HG03442 (cell line): ENCODE results near the gene GPR37.
A peak's percentile ranks its signal among the peaks of the same experiment; 100 is the strongest.

ENCODE experiments used
- ATAC-seq: cut with Tn5 transposase; IDR thresholded peaks from one replicate; pipeline ENCODE4 v1.9.1; 2021; ENCODE audit warnings: mild to moderate bottlenecking, moderate library complexity; ENCODE audit not compliant: unreplicated experiment

GPR37 gene, protein sequence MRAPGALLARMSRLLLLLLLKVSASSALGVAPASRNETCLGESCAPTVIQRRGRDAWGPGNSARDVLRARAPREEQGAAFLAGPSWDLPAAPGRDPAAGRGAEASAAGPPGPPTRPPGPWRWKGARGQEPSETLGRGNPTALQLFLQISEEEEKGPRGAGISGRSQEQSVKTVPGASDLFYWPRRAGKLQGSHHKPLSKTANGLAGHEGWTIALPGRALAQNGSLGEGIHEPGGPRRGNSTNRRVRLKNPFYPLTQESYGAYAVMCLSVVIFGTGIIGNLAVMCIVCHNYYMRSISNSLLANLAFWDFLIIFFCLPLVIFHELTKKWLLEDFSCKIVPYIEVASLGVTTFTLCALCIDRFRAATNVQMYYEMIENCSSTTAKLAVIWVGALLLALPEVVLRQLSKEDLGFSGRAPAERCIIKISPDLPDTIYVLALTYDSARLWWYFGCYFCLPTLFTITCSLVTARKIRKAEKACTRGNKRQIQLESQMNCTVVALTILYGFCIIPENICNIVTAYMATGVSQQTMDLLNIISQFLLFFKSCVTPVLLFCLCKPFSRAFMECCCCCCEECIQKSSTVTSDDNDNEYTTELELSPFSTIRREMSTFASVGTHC

DNA sequence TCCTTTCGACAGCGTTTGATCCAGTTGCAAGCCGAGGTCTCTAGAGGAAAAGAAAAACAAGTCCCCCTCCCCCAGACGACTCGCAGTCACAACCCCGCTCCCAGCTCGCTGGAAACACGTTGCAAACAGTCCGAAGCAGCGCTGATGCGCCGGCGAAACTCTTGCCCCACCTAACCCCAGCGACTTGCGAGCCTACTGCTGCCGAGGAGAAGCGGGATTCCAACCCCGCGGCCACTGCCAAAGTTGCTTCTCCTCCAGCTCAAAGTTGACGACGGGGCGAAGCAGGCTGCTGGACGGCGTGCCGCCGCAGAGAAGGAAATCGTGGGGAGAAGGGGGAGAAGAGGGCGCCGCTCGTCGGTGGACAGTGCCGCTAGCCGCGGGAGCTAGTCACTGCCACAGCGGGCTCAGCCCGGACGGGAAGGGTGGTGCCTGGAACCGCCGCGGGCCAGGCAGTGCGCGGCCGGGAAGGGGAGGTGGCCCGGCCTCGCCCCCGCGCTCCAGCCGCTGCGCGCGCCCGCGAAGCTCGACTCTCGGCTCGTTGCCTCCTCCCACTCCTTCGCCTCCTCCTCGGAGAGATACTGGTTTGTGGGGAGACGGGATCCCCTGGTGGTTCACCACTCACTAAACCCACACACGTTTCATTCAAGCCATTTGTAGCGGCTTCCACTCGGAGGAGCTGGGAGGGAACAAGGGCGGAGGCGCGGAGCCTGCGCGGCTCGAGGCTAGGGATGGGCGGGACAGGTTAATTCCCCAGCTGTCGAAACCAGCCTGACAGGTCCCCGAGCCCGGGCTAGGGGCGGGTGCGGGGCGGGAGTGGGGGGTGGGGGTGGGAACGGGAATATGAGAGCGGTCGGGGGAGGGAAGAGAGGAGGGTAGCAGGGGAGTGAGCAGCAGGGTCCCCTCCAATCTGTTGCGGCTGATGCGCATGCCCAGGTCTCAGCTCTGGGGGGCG is at the start of gene GPR37:
GPR37 (minus strand) TSS at position 392 of the 952 bp plus-strand sequence. CDS start 816 bp downstream, outside the sequence.
- peak; percentile 76 for ATAC-seq

DNA sequence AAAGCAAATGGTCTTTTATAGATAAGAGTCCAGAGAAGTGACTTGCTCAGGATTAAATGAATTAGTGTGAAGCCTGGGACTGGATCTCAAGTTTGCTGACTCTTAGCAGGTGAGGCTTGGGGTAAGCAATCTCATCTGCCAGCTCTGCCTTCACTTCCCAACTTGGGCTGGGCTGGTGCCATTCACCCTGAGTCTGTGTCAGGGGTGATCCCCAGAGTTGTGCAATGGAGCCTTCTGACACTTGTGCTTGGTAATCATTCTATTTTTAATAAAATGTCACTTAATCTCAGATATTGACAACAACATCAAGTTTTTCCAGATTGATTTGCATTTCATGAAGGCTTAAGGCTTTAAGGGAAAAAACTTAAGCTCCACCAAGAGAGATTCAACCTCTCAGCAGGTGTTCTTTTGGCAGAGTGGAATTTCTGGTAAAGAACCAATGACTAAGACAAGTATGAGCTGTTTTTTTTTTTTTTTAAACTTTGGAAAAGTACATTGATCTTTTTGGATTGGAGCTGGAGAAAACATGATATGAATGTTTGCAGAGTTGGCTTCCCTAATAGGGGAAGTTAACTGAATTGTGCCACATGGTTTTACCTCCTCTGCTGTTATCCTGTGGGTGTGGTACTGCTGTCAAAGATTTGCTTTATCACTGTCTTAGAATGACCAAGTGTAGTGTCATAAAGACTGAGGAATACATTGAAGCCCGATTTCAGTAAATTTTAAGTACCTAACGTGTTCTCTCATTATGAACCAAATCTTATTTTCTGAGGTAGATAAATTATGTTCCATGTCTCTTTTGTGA is 48.6 kb upstream of the GPR37 start:
- no peak for ATAC-seq

DNA sequence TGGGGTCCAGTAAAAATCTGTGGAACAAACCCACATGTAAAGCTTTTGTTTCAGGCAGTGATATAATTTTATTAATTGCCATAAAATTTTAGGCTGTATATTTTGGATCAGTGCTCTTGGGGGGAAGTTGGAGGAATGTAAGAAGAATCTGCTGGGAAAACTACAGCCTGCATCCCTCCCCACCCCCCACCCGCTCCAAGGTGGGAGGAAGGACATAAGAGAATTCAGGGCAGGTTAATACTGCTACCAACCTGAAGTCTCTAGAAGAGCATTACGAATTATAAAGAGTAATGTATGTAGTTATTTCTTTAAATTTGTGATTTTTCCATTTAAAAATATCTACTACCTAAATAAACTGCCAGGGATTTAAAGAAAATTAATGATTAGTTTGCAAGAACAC is 47.2 kb upstream of the GPR37 start:
- no peak for ATAC-seq

DNA sequence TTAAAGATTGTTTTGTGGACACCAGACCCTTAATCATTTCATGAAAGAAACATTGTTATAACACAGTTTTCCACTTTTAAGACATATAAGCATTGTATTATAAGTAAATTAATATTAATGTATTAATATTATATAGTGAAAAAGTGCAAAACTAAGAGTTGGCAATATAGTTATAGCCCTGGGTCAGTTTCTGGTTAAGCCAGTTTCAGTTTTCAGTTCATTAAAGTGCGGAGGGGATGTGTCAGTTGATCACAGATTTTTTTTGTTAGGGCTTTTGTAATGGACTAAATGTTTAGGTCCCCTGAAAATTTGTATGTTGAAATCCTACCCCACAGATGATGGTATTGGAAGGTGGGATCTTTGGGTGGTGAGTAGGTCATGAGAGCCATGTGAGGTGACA is 45.7 kb upstream of the GPR37 start:
- no peak for ATAC-seq

DNA sequence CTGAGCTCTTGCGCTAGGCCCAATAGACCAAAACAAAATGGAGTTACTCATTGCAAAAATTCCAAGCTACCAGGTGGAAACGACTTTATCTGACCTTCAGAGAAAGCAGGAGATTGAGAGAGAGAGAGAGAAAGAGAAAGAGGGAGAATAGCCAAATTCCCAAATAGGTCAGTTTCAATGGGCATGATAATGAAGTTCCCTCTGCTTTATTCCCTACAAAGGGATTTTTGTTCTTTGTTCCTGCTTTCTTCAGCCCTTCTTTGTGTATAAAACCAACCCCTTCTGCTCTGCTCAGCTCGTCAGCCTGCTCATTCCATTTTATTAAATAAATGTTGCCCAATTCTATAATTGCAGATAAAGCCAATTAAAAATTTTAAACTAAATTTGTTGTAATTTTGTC is 45.0 kb upstream of the GPR37 start:
- no peak for ATAC-seq

DNA sequence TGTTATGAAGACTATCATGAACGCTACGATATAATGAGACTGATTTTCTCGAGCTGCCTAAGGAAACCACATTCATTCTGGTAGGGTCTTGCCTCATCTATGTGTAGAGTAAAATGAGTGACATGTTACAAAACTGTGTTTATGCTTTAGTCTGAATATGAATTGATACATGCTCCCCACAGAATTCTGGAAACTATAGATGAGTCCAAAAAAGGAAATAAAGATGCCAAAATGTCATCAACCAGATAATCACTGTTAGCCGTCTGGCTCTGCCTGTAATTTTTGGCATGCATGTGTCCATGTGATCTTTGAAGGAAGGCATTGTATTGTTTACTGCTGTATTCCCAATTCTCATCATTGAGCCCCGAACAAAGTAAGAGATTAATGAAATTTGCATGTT is 42.6 kb upstream of the GPR37 start:
- ATAC-seq: no peak

DNA sequence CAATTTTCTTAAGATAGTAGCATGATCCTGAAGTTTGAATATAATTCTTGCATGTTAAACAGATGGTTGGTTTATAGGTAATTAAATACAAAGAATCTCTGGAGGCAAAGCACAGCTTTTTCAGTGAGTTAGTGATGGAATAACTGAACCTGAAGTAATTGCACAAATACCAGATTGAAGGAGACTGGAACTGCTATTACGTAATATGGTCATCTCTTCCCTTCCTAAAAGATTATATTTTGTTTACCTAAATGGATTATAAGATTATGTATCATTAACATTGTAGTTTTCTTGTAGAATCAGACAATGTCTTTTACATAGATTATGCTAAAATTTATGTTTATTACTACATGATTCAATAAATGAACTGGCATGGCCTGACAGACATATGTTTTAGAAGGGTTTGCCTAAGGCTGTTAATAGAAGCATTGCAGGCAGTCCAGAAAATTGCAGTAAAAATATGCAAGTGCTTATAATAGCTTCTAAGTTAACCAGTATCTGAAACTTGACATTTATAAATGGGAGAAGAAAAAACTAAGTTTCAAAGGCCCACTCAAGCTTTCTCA is 35.8 kb upstream of the GPR37 start:
- ATAC-seq: no peak

DNA sequence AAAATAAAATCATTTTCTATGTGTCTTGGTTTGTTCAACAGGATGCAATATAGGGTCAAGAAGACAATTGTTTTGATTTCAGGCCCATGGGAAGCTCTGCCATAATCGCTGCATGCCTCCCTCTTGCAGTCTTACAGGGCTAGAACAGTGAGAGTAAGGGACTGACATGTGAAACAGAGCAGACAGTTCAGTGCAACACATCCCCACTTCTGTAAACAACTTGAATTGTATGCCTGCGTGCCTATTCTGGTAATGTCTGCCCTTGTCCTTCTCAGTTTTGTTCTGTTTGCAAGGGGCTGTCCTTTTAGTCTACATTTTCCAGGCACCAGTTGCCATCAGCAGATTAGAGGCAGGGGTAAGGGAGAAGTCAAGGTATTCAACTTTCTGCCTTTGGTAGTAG is 34.8 kb upstream of the GPR37 start:
- ATAC-seq: no peak

DNA sequence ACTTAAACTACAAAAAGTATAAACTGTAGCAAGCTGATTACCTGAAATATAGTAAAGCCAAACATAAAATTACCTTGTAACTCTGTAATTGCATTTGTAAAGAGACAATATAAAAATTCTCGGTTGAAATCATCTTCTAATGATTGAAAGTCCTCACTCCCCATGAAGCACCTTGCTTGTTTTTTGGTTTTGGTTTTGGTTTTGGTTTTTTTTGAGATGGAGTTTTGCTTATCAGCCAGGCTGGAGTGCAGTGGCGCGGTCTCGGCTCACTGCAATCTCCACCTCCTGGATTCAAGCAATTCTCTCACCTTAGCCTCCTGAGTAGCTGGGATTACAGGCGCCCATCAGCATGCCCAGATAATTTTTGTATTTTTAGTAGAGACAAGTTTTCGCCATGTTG is 33.9 kb upstream of the GPR37 start:
- ATAC-seq: no peak

DNA sequence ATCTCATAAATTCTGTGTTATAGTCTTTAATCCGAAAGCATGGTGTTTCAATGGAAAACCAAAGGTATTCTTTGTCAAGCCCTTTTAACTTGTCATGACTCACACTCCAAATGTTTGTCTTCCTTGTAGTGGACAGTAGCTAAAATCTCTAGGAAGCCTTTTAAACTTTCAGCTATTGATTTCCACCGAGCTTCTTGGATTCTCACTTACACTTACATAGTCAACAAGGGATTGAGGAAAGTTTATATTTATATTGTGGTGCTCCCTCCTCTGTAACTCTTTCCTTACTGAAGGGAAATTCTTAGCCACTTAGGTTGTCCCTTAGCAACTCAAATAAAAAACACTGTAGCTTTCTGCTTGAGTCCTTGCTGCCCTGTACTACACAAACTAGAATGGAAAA is 31.2 kb upstream of the GPR37 start:
- no peak for ATAC-seq

DNA sequence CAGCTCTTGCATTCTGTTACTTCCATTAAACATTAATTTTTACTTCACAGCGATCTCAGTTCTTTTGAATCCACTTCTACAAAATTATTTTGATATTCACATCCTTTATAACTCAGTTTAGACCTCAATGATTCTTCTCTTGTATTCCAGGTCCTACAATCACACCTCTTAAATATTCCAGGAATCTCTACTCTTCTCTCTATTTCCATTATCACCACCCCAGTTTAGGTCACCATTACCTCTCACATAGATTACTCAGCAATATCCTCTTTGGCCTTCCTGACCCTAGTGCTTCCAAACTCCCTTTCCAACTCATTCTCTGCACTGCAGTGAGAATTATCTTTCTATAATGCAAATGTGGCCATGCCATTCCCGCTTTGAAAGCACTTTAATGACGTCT is 27.1 kb upstream of the GPR37 start:
- no peak for ATAC-seq

DNA sequence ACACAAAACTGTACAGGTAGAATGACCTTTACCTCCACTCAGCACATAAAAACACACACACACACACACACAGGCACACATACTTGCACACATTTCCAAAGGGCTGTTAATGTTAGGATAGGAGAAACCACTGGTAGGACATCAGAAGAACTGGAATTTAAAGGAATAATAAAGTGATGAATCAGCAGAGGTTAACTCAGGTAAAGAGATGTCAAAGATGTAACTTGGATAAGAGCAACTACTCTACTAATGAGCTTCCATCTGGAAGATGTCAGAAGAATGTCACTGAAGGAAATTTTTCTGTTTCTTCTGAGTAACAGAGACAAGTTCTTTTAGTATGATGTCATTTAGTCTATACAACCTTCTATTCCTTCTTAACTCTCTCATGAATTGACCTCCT is 26.4 kb upstream of the GPR37 start:
- no peak for ATAC-seq

DNA sequence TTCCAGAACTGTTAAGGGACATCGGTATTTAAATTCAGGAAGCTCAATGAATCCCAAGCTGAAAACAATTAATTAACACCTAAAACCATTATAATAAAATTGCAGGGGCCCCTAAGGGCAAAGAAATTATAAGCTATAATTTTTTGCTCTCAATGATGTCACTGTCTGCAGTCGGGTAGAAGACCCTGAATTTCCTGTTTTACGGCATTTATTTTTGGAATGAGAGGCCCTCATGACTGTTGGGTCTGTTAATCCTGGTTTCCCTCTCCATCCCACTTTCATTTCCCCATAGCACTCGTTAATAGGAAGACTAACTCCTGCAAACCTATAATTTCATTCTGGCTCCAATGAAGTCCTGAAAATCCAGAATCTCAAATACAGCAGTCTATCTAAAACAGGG is 25.8 kb upstream of the GPR37 start:
- no peak for ATAC-seq

DNA sequence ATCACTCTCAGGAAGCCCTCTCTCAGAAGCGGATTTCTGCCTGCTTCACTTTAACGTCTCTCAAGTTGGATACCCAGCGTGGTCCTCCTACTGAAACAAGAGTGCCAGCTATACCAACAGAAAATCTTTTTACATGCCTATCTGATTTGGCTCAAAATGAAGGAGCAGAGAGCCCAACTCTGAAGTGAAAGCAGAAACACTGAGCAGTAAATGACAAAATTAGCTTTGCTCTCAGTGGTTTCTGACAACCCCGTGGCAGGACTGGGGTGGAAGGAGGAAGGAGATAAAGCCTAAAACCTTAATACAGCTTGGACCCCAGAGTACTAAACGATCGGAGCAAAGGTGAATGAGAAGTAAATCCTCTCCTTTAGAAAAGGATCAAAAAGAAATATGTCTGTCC is 25.1 kb upstream of the GPR37 start:
- ATAC-seq: no peak

DNA sequence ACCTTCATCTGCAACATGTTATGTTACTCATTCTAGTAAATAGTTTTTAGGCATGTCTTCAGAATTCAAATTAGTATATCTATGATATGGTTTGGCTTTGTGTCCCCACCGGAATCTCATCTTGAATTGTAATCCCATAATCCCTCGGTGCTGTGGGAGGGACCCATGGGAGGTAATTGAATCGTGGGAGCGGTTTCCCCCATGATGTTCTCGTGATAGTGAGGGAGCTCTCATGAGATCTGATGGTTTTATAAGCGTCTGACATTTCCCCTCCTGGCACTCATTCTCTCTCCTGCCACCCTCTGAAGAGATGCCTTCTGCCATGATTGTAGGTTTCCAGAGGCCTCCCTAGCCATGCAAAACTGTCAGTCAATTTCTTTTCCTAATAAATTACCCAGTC is 20.4 kb upstream of the GPR37 start:
- no peak for ATAC-seq

DNA sequence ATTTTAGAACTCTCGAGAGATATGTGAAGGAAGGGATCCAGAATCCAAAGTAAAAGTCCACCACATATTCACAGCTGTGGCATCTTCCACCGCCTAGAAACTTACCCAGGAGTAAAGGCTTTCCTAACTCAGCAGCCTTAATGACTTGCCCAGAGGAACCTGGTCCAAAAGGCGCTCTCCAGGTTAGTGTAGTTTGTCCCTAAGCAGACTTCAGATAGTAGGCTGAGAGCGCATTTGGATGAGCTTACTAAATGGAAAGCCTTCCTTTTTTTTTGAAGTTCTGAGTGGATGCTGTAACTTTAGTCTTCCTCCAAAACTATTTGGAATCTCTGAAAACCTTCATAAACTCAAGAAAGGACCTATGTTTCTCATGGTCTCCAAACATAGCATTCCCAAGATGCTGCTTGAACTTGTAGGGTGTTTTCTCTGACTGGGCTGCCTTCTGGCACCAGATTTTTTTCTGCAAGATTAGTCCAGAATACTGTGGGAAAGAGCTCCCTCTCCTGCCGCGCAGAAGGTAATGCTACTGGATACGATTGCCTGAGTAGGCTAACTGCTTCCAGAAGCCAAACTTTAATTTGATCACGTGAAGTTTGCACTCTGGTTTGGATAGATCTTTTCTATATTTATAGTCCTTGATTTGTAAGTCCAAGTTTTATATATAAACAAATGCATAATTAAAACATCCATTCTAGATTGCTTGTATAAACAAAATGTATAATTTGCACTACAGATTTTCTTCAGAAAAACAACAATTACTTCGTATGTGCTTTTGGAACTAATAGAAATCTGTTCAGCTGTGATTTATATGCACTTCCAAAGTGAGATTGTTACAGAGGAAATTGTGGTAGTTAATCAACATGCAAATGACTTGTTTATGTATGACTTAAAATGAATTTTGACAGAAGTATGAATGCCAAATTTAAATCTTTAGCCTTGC is 19.6 kb upstream of the GPR37 start:
- ATAC-seq: peak; percentile 84

DNA sequence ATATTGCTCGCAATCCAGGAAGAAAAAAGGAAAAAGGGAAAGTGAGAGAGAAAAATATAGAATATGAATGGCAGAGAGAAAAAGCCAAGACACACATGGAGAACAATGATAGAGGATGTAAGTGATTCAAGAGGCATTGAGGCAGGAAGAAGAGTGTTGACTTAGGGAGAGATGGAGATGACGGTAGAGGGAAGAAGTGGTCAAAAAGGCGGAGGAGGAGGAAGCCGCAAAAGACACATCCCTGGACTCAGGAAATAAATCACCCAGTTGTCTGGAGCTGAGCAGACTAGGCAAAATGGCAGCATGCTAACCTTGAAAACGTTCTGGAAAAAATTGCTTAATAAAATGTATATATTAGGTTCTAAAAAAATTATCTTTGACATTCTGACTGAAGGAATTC is 17.7 kb upstream of the GPR37 start:
- no peak for ATAC-seq

DNA sequence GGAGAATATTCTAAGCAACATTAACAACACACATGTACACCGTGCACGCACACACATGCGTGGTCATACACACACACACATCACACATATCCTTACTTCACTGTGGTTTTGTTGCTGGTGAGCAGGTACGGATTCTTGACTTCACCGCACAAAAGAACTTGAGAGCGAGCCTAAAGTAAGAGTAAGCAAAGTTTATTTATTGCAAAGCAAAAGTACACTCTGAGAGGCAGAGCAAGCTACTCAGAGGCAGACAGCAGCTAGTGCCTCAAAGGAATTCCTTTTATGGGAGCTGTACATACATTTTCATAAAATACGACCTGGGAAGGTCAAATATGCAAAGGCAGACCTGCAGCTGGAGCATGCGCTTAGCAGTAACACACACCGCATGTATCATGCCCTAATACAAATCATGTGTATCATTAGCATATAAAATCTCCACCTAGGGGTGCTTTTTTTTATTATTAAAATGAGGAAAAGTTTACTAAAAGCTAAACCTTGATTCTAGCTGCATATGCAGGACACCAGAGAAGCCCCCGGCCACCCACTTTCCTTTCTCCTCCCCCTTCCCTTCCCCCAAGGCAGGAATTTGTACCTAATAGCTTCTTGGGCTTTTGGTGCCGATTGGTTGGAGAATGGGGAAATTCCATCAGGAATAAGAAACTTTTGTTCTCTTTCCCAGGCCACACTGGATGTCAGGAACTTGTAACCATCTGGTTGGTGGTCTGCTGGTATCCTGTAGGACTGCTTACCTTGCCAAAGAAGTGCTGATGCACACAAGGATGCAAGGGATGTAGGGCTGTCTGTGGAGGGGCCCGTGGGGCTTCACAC is 16.5 kb upstream of the GPR37 start:
- ATAC-seq: no peak
